Stimulated activated memory B cell treated with anti-CD40 and anti-IgM and Interleukin-4, amounts not matched to agents 10 μg/mL and 1 μg/mL and 100 μg/mL, for 72 hours (primary cell): ENCODE results near the gene DAPK2.
"Not testable (repeated sequence)": the region's sequence is repeated elsewhere in the genome, so short reads cannot be mapped to it uniquely, and the experiment has no call there.

Experiments
- ATAC-seq: fragments of 150-1000 bp; cut with Tn5 transposase; 2 replicates; pipeline ENCODE4 v1.10.0; 2021
- H3K27ac Mint-ChIP-seq: one replicate; pipeline ENCODE4 v1.8.0; 2022; ENCODE audit warnings: mild to moderate bottlenecking, mixed read lengths
- H3K27me3 Mint-ChIP-seq: one replicate; pipeline ENCODE4 v1.8.0; 2022; ENCODE audit warnings: mixed read lengths
- H3K36me3 Mint-ChIP-seq: one replicate; pipeline ENCODE4 v1.8.0; 2022; ENCODE audit warnings: mixed read lengths
- H3K4me1 Mint-ChIP-seq: one replicate; pipeline ENCODE4 v1.8.0; 2022; ENCODE audit warnings: mixed read lengths
- H3K4me3 Mint-ChIP-seq: one replicate; pipeline ENCODE4 v1.8.0; 2022; ENCODE audit warnings: mild to moderate bottlenecking, moderate library complexity, mixed read lengths
- H3K9me3 Mint-ChIP-seq: one replicate; pipeline ENCODE4 v1.8.0; 2022; ENCODE audit warnings: mixed read lengths

DAPK2 gene

DNA sequence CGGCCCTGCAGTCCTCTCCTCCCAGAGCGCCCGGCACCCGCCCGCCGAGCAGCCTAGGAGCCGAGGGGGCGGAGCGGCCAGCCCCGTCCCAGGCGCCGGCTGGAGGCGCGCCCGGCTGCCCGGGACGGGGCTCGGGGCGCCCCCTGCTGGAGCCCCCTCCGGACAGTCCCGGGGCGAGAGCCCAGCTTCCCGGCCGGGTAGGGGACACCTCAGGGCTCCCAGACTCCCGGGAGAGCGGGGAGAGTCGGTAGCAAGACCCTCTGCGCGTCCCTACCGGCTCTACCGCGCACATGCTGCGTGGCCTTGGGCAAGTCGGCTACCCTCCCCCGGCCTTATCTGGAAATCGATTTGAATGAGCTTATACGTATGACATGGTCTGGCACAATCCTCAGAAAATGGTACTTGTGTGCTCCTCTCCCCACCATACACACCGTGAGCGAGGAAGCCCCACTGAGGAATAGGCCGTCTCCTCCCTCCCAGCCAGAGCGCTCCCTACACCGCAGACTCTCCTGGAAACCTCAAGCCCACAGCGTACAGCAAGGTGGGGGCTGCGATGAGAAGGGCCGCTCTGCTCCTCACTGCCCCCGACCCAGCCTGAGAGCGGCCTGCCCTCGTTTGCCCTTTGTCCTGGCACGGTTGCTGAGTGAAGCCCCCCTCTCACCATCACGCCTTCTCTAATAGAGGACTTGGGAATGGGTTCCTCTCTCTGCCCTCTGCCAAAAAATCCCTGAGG lies at the start of gene DAPK2:
DAPK2 (minus strand) TSS at position 65 of the 733 bp plus-strand sequence. CDS start 6,224 bp downstream, outside the sequence.
- Mint-ChIP-seq H3K4me3 (peak within 1 kb of the TSS; percentile 75), H3K27me3 (no peaks in the 10 kb centered on the region), H3K36me3 (no peaks in the 10 kb centered on the region), H3K4me1 (peaks cover 58% of the 10 kb centered on the region), H3K27ac (peak within 1 kb of the TSS; percentile 86), H3K9me3 (no peaks in the 10 kb centered on the region)
- ATAC-seq, result peak; percentile 85

DNA sequence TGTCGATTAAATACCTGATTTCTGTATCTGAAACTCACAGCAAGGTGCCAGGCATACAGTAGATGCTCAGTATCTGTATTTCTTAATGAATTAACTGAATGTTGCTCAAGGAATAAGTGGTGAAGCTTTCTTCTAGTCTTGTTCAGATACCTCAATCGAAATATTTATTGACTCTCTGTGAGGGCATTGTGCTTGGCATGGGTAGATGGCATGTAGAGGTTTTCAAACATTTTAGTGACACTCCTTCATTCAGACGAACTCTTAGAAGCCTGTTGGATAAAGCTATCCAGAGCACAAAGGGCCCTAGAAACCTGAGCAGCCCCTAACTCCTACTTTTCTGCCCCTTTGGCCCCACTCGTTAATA lies 49.1 kb upstream of the DAPK2 start:
- Mint-ChIP-seq H3K4me1 (peaks cover 63% of the 10 kb centered on the region), H3K27me3 (no peaks in the 10 kb centered on the region), H3K36me3 (peaks cover 17% of the 10 kb centered on the region), H3K27ac (peak overlapping the region; percentile 99), H3K4me3 (peak overlapping the region; percentile 98), H3K9me3 (no peaks in the 10 kb centered on the region)
- no peak for ATAC-seq

DNA sequence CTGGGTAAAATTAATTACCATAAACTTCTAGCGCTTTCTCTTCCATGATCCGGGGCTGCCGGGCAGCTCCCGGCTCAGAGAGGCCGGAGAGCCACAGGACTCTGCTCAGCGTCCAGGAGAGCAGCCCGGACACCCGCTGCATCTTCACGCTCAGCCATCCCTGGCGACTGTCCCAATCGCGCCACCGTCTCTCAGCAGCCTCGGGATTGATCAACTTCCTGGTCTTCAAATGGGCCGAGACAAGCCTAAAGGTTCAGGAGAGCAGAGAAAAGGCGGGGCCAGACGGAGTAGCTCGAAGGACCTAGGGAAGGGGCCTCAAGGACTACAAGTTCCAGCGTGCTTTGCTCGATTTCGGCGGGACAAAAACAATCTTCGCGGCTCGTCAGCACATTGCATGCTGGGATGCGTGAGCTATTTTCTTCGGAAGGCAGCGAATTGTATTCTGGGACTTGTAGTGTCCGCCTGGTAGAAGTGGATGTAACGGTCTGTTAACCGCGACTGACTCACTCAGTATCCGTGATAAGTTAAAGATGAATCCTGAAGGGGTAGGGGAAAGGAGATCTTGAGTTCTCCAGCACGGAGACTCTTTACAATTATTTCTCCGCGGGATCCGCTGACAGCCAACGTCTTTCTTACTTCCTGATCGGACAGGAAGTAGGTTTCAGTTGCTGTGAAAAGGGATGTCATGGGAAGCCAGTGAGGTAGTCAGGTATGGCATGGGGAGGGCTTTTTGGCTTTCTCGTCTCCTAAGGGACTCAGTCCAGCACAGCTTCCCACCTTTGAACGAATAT lies 47.5 kb upstream of the DAPK2 start, which contains the start of gene CIAO2A:
CIAO2A (minus strand) TSS at position 212 of the 791 bp plus-strand sequence; CDS start at position 142, 70 bp downstream.
- ATAC-seq, result peak; percentile 89
- no peaks in the 10 kb centered on the region for H3K9me3 Mint-ChIP-seq
- peak within 1 kb of the TSS; percentile 99 for H3K27ac Mint-ChIP-seq
- H3K4me1 Mint-ChIP-seq, result peaks cover 68% of the 10 kb centered on the region
- H3K4me3 Mint-ChIP-seq, result peak within 1 kb of the TSS; percentile 98
- no peaks in the 10 kb centered on the region for H3K27me3 Mint-ChIP-seq
- peaks cover 18% of the 10 kb centered on the region for H3K36me3 Mint-ChIP-seq

DNA sequence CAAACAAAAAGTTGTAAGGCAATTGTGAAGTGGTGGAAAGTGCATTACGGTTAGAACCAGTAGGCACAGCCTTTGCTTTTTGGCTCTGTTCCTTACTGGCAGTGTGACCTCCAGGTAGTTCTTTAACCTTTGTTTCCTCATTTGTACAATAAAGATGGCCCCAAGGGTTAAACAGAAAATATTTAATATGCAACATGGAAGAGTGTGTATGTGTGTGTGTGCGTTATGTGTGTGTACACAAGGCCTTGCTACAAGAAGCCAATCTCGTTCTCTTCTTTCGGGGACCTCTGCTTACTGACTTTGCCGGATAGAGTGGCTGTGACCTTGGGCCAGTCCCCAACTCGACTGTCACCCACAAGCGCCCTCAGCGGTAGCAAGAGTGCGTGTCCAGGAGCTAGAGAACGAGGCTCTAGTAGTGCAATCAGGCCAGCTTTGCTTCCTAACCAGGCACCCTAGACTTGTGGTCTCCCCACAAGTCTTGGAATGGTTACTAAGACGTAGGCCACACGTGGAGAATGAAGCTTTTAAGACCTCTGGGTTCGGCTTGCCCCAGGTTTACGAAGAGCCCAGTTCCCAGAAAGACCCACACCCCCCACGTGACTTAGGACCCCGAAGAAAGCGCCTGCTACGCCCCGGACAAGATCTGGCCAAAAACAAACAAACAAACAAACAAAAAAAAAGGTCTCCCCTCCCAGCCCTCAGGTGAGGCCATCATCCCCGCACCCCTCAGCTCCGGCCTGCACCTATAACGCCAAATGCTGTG lies 46.8 kb upstream of the DAPK2 start:
- Mint-ChIP-seq H3K27ac (peak overlapping the region; percentile 99), H3K4me1 (peaks cover 66% of the 10 kb centered on the region), H3K4me3 (peak overlapping the region; percentile 98), H3K36me3 (peaks cover 20% of the 10 kb centered on the region), H3K9me3 (no peaks in the 10 kb centered on the region), H3K27me3 (no peaks in the 10 kb centered on the region)
- ATAC-seq, result peak; percentile 53

DNA sequence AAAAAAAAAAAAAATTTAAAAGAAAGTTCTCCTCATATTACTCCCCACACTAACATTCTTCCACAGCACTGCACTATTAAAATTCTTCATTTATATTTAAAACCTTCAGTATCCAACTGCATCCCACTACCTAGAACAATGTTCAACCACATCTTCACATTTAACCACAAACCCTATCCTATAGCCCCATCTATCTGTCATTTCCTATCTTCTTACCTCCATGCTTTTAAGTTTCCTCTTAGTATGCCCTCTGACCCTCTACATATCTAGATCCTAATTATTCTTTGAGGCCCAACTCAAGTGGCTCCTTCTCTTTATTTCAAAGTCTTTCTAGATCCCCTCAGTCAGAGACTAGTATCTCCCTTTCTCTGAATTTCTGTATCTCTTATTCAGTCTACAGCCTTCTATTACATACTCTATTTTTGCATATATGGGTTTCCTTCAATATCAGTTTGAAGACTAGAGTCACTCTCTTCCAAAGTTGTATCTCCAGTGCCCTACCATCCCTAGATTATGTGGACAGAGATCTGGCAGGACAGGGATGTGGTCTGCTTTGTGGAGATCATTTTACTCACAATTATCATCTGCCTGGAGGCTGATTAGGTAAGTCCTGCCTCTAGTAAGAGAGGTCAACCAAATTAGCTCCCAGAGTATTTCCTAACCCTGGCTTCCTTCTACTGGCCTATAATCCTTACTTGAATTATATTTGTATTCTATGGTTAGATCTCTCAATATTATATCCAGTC lies 46.0 kb upstream of the DAPK2 start:
- H3K27ac Mint-ChIP-seq, result peak overlapping the region; percentile 99

DNA sequence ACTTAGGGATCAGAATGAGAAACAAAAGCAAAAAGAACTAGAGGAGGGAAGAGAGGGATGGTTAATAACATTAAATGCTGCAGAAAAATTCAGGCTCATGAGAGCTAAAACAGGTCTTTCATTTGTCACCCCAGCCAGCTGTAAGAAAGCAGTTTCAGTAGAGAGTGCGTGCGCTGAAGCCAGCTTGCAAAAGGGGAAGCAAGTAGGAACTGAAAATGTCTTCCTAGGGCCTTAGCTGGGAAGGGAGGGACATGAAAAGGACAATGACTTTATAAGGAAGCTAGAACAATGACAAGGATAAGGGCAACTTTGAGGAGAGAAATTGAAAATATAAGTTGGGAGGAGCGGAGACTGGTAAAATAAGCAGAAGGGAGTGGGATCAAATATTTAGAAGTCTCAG lies 44.2 kb upstream of the DAPK2 start:
- no peaks in the 10 kb centered on the region for H3K27me3 Mint-ChIP-seq
- peaks cover 43% of the 10 kb centered on the region for H3K4me1 Mint-ChIP-seq
- H3K27ac Mint-ChIP-seq, result peak overlapping the region; percentile 99
- peaks cover 37% of the 10 kb centered on the region for H3K36me3 Mint-ChIP-seq
- no peak for ATAC-seq
- no peaks in the 10 kb centered on the region for H3K9me3 Mint-ChIP-seq
- peak overlapping the region; percentile 65 for H3K4me3 Mint-ChIP-seq

More for the DNA sequence above, 46.0 kb upstream of the DAPK2 start:
- ATAC-seq, result no peak
- Mint-ChIP-seq H3K27me3 (no peaks in the 10 kb centered on the region), H3K4me1 (peaks cover 58% of the 10 kb centered on the region), H3K36me3 (peaks cover 28% of the 10 kb centered on the region), H3K4me3 (peak overlapping the region; percentile 98), H3K9me3 (no peaks in the 10 kb centered on the region)

DNA sequence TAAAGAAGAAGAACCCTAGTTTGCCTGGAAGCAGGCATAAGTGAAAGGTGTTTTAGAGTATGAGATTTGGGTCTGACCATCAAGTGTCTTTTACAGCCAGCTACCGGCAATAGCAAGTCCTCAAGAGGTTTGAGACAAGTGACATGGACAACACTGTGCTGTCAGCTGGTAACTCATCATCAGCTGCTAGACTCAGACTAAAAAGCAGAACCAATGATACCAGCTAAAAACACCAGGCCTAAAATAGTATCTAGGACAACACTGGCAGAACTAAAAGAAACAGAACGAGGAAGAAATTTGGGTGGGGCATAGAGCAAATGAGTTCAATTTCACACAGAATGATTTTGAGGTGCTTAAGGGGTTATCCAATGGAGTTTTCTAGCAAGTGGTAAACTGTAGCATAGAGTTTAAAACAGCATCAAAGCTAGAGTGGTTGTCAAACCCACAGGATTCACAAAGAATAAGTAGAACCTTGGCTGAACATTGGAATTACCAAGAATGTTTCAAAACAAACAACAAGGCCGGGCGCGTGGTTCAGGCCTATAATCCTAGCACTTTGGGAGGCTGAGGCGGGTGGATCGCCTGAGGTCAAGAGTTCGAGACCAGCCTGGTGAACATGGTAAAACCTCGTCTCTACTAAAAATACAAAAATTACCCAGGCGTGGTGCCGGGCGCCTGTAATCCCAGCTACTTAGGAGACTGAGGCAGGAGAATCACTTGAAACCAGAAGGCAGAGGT lies 43.4 kb upstream of the DAPK2 start:
- peak; percentile 79 for ATAC-seq
- H3K27me3 Mint-ChIP-seq, result no peaks in the 10 kb centered on the region
- H3K4me1 Mint-ChIP-seq, result peaks cover 37% of the 10 kb centered on the region
- no peaks in the 10 kb centered on the region for H3K9me3 Mint-ChIP-seq
- peak overlapping the region; percentile 76 for H3K4me3 Mint-ChIP-seq
- H3K27ac Mint-ChIP-seq, result peak overlapping the region; percentile 99
- H3K36me3 Mint-ChIP-seq, result peaks cover 37% of the 10 kb centered on the region

DNA sequence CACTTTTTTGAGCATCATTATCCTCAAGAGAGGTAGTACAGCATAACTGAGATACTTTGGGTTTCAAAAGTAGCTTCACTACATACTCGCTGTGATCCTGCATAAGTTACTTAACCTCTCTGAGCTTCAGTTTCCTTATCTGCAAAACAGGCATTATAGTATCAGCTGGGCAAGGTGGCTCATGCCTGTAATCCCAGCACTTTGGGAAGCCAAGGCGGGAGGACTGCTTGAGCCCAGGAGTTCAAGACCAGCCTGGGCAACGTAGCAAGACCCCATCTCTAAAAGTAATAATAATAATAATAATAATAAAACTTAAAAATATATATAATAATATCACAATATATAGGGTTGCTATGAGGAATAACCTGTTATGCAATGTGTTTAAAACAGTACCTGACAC lies 36.5 kb upstream of the DAPK2 start:
- no peak overlapping the region for H3K4me3 Mint-ChIP-seq

DNA sequence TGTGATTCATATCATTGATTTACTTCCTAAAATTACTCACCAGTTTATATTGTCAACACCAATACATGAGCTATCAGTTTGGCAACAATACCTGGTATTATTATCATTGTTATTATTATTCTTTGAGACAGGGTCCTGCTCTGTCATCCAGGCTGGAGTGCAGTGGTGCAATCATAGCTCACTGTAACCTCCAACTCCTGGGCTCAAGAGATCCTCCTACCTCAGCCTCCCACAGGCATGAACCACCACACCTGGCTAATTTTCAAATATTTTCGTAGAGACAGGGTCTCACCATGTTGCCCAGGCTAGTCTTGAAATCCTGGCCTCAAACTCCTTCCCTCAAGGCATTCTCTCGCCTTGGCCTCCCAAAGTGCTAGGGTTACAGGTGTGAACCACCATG lies 27.2 kb upstream of the DAPK2 start:
- not testable (repeated sequence) for ATAC-seq, H3K4me3 Mint-ChIP-seq, H3K27me3 Mint-ChIP-seq, H3K9me3 Mint-ChIP-seq, H3K27ac Mint-ChIP-seq
- Mint-ChIP-seq H3K4me1 (peaks cover 27% of the 10 kb centered on the region), H3K36me3 (peaks cover 35% of the 10 kb centered on the region)

More for the DNA sequence above, 36.5 kb upstream of the DAPK2 start:
- Mint-ChIP-seq H3K9me3 (no peaks in the 10 kb centered on the region), H3K4me1 (peaks cover 5% of the 10 kb centered on the region), H3K36me3 (peaks cover 14% of the 10 kb centered on the region), H3K27ac (no peak overlapping the region), H3K27me3 (no peaks in the 10 kb centered on the region)
- ATAC-seq, result no peak

DNA sequence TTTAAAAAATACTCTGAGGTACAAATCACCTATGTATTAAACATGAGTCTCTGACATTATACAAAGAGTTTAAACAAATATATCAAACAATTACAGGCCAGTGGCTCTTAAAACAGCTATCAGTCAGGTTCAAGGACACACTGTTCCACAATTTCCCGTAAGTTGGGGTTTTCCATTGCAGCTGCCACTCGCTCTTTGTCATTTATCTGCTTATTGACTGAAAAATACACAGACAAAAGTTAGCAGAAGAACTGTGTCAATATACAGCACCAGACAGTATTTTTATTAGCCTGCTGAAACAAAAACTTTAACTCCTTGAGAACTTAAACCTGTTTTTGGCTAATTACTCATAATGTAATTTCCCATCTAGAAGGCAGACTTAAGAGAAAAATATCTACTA lies 26.5 kb upstream of the DAPK2 start:
- Mint-ChIP-seq H3K4me1 (peaks cover 28% of the 10 kb centered on the region), H3K9me3 (no peaks in the 10 kb centered on the region), H3K4me3 (no peak overlapping the region), H3K36me3 (peaks cover 35% of the 10 kb centered on the region), H3K27ac (no peak overlapping the region), H3K27me3 (no peaks in the 10 kb centered on the region)
- no peak for ATAC-seq

DNA sequence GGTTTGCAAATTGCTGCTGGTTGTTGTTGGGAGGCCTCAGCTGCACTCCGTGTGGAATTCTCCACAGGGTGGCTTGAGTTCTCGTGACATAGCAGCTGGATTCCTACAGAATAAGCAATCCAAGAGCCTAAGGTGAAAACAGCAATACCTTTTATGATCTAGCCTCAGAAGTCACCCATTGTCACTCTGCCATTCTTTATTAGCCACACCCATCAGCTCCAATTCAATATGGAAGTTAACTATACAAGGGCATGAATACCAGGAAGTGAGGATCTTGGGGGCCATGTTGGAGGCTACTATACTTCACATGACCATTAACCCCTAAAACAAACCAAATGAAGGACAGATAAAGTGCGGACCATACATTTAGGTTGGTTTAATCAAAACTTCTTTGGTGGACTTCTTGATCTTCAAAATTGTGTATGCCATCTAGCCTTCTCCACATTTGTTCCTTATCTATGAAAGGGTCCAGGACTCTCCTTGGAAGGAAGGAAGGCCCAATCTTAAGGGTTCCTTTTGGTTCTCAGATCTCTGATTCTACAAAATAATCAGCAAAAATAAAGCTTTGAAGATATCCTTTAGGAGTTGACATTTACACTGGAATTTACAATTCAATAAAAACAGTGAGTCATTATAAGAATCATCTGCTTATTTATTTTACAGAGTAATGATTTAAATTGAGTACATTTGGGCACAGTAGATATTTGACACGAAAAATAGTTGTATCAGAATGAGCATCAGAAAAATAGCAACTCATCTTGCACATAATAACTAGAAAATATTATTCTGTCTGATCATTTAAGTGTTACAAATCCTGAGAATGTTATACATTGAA lies 25.9 kb upstream of the DAPK2 start:
- no peak for ATAC-seq
- H3K27ac Mint-ChIP-seq, result no peak overlapping the region
- no peak overlapping the region for H3K4me3 Mint-ChIP-seq
- no peaks in the 10 kb centered on the region for H3K9me3 Mint-ChIP-seq
- H3K36me3 Mint-ChIP-seq, result peaks cover 29% of the 10 kb centered on the region
- H3K4me1 Mint-ChIP-seq, result peaks cover 30% of the 10 kb centered on the region
- no peaks in the 10 kb centered on the region for H3K27me3 Mint-ChIP-seq

DNA sequence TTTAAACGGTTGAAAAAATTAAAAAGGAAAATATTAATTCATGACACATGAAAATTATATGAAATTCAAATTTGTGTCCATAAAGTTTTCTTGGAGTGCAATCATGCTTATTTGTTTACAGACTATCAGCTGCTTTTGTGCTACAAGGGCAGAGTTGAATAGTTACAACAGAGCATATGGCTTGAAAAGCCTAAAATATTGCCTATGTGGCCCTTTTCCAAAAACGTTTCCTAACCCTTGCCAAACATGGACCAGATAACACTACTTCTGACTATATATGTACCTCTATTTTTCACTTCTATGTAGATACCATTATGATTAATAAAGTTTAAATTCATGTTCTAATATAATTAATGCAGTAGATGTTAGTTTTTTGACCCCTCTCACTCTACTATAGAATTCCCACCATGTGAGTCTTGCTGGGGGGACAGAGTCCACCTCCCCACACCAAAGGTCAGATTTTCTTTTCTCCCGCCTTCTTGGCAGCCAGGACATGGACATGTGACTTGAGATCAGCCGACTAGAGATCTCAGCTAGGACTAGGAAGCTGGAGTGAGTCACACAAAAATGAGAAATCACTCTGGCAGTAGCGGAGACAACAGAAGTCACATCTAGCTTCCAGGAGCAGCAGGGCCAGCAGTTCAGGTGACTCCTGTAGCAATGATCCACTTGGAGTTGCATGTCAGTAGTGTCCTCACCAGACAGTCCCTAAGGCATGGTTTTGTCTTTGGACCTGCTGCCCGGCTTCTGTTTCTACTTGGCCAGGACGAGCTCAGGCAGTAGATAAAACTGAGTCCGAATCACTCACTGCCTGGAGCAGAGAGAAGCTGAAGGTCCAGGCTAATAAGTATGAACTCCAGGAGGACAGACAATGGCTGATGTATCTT lies 24.9 kb upstream of the DAPK2 start:
- ATAC-seq, result no peak
- Mint-ChIP-seq H3K4me1 (peaks cover 28% of the 10 kb centered on the region), H3K4me3 (no peak overlapping the region), H3K36me3 (peaks cover 26% of the 10 kb centered on the region), H3K27ac (peak overlapping the region; percentile 27), H3K9me3 (no peaks in the 10 kb centered on the region), H3K27me3 (no peaks in the 10 kb centered on the region)

DNA sequence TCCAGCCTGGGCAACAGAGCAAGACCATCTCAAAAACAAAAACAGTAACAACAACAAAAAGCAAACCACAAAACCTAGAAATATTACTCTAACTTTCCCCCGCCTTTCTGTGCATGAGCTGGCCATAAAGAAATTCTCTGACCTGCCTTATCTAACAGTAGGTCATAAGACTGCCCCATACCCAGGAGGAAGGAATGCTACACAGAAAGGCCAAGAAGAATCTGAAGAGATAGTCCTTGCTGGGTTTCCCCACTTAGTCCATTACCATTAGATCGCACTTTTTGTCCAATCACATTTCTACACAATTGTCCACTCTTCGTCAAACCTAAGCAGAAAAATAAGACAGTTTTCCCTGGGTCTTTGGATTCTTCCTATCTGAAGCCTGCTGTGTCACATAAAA lies 23.8 kb upstream of the DAPK2 start:
- Mint-ChIP-seq H3K4me3 (no peak overlapping the region), H3K4me1 (peaks cover 25% of the 10 kb centered on the region), H3K27me3 (no peaks in the 10 kb centered on the region), H3K36me3 (peaks cover 21% of the 10 kb centered on the region), H3K27ac (peak overlapping the region; percentile 71), H3K9me3 (no peaks in the 10 kb centered on the region)
- no peak for ATAC-seq
